Heart left ventricle (tissue), 13 donors: ENCODE data around the gene NHLH1.

ENCODE experiments used
- POLR2A ChIP-seq, 2 donors: fragments of 450-650 bp; IDR thresholded peaks; one replicate each; pipeline ENCODE4 v1.6.1; 2017; ENCODE audit warnings: antibody characterized with exemption in 2 of 2, mild to moderate bottlenecking in 2 of 2, moderate library complexity in 2 of 2
- TF ChIP-seq, protein P1 (sequence below), 12 donors: fragments of 200-600 bp; sonication (generic) in 4 of 12; IDR thresholded peaks; one replicate each; pipeline versions ENCODE4 v1.5.0 to v1.8.0; 2018 to 2022; ENCODE audit warnings: antibody characterized with exemption in 12 of 12, mild to moderate bottlenecking in 5 of 12
- donor health status: ischemic (EF 13 %, LVEDD 7.1; RV severe dilation, severe dysfunction).
- donor health status: DM: no; HTN: yes; CAD: no.
- donor health status: DM: no; HTN: no; CAD: no.
- donor health status: ischemic (EF 25% LVEDD 6.9; RV normal size, moderate dysfunction).
- donor health status: ischemic (EF 25% LVEDD 5.7; RV mildly dilated, moderate dysfunction).
- donor health status: ischemic (EF 35%, LVEDD 5.7; RV mildly dilated, moderate dysfunction).
- donor health status: nonischemic (EF 11% LVEDD 7.7; RV severe dilation, severe dysfunction).
- donor health status: DM: yes; HTN: yes; CAD: no.
- donor health status: PGD.
- donor health status: ischemic (EF 29% LVEDD 5.4; RV normal size, mild dysfunction).
- donor health status: nonischemic (EF 23%, LVEDD 6.1; RV moderate dilation, normal function).

DNA sequence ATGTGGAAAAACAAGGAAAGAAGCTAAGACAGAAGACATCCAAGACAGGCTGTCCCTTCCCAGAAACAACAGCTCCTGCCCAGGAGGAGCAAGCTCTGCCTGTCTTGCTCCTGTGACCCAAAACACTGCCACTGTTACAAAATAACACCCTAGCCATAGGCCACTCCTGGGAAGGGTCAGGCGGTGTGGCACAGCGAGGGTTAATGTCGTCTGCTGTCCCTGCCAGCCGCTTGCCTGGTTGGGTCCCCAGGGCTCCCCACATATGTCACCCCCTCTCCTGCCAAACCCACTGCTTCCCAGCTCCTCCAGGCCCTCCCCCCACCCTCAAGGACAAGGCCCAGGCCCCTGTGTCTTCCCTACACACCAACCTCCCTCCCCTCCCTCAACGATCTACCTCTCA is 3.9 kb upstream of the NHLH1 start:
- no peak for TF ChIP-seq POLR2A (IDR thresholded peaks at IDR 0.05)
- TF ChIP-seq, protein P1, sequence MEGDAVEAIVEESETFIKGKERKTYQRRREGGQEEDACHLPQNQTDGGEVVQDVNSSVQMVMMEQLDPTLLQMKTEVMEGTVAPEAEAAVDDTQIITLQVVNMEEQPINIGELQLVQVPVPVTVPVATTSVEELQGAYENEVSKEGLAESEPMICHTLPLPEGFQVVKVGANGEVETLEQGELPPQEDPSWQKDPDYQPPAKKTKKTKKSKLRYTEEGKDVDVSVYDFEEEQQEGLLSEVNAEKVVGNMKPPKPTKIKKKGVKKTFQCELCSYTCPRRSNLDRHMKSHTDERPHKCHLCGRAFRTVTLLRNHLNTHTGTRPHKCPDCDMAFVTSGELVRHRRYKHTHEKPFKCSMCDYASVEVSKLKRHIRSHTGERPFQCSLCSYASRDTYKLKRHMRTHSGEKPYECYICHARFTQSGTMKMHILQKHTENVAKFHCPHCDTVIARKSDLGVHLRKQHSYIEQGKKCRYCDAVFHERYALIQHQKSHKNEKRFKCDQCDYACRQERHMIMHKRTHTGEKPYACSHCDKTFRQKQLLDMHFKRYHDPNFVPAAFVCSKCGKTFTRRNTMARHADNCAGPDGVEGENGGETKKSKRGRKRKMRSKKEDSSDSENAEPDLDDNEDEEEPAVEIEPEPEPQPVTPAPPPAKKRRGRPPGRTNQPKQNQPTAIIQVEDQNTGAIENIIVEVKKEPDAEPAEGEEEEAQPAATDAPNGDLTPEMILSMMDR (IDR thresholded peaks at IDR 0.05): no peak
